PC-9 (cell line): ENCODE results near the gene SELE.

ENCODE experiments used
- EZH2 ChIP-seq: fragments of 200-600 bp; sonication (generic); IDR thresholded peaks from 2 replicates; pipeline ENCODE4 v1.8.0; 2017; ENCODE audit warnings: antibody characterized with exemption, low read depth
- TF ChIP-seq, protein P1 (sequence below): fragments of 200-600 bp; sonication (generic); conservative IDR thresholded peaks from 2 replicates; pipeline ENCODE4 v1.6.1; 2017; ENCODE audit warnings: mixed run types, antibody characterized with exemption, mild to moderate bottlenecking, moderate library complexity

GRCh38 chr1:169680377-169681019, 53.4 kb downstream of the SELE start:
- TF ChIP-seq, protein P1, sequence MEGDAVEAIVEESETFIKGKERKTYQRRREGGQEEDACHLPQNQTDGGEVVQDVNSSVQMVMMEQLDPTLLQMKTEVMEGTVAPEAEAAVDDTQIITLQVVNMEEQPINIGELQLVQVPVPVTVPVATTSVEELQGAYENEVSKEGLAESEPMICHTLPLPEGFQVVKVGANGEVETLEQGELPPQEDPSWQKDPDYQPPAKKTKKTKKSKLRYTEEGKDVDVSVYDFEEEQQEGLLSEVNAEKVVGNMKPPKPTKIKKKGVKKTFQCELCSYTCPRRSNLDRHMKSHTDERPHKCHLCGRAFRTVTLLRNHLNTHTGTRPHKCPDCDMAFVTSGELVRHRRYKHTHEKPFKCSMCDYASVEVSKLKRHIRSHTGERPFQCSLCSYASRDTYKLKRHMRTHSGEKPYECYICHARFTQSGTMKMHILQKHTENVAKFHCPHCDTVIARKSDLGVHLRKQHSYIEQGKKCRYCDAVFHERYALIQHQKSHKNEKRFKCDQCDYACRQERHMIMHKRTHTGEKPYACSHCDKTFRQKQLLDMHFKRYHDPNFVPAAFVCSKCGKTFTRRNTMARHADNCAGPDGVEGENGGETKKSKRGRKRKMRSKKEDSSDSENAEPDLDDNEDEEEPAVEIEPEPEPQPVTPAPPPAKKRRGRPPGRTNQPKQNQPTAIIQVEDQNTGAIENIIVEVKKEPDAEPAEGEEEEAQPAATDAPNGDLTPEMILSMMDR, result no peak
- TF ChIP-seq EZH2, result no peak
